DMS 273 (cell line): ENCODE measurements around the gene TRMT61A.

Source experiments
- DNase-seq: peaks from one replicate; lab custom pipeline; 2025; ENCODE audit not compliant: unreplicated experiment; lab: John Stamatoyannopoulos, UW

TRMT61A gene

DNA sequence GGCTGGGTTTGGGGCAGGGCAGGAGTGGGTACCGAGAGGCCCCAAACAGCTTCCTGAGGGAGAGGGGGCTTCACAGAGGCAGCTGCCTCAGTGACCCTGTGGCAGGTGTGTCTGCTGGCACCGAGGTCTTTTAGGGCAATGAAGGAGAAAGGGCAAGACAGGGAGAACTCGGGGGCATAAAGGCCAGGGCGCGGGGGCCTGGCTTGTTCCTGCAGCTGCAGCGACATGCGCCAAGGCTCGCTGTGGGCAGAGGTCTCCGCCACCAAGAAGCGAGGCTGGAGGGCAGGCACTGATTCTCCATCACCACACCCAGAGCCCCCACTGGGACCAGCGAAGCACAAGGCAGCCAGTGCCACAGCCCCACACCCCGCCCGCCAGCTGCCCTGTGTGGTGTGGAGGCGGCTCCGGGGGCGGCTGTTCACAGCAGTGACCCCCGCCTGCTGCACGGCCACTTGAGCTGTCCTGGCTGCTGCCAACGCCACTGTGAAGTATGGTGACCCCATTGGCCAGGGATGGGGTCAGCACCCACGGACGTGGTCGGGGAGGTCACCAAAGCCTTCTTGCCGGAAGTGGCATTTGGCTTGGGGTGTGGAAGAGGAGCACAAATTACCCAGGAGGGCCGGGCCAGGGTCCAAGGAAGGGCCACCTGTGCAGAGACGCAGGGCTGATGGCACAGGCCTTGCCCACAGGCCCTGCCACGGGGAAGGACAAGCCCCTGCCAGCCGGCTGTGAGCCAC is 17.1 kb downstream of the TRMT61A start:
- DNase-seq, result peak; percentile 45

DNA sequence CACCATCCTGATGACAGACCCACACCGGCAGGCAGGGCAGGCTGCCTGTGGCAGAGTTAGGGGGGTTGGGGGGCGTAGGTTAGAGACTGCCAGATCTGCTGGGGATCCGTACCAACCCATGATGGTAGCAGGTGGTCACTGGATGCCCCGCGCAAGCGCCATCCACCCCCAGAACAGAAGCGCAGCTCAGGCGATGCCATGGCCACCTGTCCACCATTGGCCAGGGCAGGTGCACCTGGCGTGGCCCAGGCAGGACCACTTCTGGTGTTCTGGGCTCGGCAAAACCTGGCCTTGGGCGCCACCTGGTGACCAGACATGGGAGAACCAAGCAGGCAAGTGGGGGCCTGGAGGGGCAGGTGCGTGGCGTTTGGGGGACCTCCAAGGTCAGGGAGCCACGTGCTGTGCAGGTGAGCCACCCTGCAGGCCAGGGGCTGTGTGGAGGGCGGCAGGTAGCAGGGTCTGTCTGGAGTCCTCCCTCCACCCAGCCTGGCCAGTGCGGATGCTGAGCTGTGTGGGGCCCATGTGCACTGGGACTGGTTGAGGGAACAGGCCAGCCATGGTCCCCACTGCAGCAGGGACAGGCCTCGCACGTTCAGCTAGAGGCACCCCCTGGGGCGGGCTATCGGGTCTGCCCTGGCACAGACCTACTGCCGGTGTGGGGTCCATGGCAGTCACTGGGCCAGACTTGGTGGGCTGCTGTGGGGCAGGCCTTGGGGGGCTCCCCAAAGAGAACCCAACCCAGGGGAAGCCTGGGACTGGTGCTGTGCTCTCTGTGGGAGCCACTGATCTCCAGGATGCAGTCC is 17.9 kb downstream of the TRMT61A start:
- peak; percentile 85 for DNase-seq

DNA sequence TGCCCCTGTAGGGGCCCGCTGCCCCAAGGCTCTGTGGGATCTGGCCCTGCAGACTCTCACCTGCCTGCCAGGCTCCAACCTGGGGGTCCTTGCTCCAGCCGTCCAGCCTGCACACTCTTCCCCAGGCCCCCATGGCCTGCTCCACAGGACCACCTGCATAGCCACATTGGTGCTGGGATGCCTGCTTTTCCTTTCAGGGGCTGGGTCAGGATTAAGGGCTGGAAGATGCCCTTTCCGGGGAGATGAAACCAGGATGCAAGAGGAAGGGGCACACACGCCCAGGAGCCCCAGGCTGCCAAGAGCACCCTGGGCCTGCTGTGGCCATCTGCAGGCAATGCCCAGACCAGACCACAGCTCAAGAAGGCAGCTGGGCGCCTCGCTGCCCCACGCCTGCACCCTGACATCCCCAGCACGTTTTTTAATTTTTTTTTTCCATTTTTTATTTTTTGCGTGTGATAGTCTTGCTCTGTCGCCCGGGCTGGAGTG is 18.5 kb downstream of the TRMT61A start:
- no peak for DNase-seq

DNA sequence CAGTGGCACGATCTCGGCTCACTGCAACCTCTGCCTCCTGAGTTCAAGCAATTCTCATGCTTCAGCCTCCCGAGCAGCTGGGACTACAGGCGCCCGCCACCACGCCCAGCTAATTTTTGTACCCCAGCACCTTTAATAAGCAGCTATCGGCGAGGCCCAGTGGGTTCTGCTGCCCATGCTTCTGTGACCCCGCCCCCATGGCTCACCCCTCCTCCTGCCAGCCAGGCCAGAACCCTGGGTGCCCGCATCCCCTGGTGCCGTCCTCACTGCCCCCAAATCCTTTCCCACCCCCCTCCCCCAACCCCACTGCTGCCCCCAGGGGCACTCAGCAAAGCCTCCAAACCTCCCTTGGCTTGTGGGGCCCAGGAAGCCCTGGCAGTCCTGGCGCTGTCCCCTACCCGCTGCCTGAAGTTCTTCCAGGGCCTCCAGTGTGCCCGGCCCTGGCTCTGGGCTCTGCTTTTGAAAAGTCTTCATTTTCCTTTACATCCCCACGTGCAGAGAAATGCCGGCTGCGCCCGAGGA is 19.0 kb downstream of the TRMT61A start:
- DNase-seq, result no peak

DNA sequence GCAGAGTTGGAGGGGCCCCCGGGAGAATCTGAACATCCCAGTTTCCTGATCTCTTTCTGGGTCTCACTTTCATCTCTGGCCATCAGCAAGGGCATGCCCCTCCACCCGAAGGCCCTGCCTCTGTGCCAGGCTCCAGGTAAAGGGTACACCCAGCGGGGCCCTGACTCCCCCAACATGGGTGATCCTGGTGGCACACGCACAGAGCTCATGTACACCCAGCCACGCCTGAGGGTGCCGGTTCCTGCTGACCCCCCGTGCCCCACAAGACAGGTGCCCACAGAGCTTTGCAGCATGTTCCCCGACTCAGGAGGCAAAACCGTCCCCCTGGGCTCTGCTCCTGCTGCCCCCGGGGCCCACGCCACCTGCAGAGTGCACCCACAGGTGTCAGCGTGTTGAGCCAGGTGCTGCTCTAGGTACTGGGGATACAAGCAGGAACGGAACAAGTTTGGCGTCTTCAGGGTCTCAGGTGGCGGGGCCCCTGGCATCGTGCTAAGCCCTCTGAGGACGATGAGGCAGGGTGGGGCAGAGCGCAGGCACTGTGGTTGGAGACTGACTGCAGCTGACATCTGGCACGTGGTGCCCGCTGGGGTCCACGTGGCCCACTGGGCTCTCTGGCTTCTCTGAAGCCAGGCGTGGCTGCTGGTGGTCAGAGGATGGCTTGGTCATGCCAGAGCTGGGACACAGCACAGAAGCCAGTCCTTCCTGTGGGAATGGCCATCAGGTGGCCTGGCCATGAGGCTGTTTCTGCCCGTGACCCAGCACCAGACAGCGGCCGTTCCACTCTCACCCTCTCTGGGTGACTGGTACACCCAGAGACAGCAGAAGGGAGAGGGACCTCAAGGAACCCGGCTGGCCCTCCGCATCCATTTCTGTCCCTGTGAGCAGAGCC is 19.7 kb downstream of the TRMT61A start:
- no peak for DNase-seq

DNA sequence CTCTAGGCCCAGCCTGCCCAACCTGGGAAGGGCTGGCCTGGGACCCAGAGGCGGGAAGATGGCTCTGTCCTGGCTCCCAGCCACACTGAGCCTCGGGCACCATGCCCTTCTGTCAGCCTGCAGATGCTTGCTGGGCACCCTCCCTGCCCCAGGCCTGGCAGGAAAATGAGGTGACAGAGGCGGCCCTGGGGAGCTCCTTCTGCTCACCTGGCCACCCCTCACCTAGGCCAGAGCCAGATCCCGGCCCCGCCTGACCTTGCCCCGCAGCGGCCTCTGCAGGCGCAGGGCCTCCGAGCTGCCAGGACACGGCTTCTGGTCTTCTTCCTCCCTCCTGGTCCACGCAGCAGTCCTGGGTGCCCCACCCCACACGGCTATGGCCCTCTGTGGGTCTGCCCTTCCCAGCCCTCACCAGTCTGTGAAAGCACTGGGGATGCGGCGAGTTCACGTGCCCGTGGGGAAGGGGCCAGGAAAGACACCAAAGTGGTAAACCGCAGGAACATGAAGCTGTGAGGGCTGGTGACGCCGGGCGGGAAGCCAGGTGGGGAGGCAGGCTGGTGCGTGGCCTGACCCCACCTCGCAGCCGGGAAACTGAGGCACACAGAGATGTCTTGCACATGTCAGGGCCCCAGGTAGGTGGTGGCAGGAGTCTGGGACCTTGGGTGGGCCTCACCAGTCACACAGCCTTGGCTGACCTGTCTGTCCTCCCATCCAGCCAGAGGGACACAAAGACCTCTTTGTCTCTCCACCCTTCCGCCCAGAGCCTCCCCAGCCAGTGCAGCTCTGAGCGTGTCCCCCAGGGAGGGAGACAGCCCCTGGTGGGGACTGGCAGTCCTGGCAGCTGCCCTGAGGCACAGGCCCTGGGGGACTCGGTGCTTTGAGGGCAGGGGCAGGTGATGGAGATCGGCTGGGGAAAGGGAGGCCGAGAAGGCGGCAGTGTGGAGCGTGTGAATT is 20.6 kb downstream of the TRMT61A start:
- DNase-seq, result peak; percentile 50

DNA sequence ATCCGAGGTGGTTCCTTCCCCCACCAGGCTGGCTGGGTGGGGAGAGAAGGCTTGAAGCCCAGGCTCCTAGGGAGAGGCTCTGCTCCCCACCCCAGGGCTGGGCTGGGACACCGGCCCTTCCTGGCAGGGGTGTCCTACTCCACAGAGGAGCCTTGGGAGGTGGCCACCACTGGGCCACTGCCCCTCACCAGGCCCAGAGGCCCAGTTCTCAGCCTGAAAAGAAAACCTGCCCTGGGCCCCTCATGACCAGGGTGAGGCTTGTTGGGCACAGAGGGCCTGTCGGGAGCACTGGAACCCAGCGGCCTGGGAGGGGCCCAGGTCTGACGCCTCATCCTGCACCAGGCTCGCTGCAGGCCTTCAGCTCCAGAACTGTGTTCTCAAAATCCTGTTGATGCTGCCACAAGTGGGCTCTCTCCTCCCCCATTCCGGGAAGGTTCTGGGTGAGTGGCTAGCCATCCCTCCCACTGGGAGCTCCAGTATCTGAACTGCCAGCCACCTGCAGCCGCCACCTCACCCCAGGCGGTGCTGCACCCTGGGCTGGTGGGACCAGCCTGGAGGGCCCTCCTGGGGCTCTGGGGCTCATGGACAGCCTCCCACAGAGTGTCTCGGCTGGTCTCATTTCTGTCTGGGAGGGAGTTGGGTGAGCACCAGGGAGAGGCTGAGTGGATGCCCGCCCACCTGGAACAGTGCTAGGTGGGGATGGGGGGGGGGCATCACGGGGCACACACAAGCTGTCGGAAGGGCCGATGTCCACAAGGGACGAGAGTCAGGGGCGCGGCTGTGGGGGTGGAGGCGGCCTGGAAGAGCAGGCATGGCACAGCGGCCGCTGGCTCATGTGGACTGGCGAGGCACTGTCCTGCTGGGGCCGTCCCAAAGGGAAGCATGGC is 21.7 kb downstream of the TRMT61A start:
- no peak for DNase-seq

DNA sequence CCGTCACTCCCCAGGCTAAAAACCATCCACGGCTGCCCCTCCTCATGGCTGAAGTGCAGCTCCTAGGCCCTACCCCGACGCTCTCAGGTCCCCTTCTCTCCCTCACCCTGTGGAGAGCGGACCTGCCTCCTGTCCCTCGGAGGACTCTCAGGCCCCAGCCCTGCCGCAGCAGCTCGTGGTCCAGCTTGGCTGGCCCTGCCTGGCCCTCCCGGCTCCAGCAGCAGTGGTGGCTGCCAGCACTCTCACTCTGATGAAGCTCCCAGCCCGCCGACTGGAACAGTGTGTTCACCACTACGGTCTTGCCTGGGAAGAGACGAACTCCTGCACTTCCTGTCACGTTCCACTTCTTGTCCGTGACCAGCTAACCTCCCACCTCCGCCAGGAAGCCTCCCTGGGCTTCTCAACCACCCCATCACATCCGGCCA is 22.4 kb downstream of the TRMT61A start:
- no peak for DNase-seq

DNA sequence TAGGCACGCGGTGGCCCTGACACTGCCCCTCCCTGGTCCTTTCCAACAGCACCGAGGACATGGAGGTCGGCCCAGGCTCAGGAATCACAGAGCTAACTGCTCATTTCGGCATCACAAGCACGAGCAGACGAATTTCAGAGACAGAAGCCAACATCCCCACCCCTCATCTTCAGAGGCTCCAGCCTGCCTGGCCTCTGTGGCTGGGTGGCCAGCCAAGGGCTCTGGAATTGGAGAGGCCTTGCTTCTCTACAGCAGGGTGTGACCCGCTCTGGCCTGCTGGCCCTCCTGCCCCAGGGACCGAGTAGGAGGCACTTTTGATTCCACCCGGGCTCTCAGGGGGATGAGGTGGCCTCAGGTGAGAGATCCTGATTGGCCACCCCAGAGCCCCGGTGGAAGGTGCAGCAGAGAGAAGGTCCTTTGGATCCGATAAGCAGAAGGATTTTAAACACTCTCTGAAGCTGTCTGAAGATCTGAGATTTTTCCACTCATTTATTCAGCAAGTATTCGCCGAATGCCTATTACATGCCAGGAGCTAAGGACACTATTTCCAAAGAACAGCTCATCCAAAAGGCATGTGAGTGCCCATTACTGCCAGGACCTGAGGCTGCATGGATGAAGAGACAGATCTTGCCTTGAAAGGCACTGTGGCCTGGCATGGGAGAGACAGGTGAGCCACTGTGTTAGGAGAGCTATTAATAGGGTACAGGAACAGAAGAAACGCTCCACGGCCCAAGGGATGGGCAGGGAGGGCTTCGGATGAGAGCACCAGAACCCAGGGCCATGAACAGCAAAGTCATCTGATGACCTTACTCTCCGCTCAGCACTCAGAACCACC is 23.2 kb downstream of the TRMT61A start:
- DNase-seq, result no peak

DNA sequence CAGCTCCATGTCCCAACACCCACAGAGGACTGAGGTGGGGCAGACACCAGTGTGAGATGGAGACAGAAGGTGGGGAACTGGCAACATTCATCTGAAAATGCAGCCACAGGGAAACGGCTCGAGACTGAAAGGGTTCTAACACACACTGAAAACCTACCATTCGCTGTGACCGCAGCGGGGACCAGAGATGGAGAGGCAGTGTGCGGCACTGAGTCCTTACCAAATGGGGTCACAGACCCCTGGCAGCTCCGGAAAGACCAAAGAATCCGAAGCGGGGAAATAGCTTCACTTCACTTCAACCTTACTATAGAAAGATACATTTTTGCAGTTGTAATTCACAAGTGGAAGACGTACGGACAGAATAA is 23.8 kb downstream of the TRMT61A start:
- no peak for DNase-seq

DNA sequence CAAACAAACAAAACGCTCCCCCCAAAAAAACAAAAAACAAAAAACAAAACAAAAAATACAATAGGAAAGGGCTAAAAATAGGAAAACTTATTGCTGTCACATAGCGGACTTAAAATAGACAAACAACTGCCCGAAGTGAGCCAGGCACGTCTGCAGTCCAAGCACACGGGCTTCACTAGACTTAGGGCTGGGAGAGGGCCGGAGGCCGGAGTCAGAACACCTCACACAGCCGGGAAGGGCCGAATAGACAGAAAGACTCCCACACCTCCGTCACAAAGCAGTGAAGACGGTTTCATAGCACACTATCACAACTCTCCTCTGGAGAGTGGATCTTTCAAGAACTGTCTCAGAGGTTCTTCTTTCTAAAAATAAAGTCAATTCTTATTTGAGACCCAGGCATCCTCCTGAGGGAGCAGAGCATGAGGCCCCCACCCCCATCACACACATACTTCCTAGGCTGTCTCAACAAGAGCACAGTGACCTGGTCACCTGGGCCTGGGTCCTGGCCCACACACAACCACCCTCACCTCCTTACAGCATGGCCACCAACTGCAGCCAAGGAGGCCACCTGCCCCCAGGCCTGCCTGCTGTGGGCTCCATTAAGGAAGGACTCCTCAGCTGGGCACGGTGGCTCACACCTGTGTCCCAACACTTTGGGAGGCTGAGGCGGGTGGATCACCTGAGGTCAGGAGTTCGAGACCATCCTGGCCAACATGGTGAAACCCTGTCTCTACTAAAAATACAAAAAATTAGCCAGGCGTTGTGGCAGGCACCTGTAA is 26.8 kb downstream of the TRMT61A start:
- no peak for DNase-seq

DNA sequence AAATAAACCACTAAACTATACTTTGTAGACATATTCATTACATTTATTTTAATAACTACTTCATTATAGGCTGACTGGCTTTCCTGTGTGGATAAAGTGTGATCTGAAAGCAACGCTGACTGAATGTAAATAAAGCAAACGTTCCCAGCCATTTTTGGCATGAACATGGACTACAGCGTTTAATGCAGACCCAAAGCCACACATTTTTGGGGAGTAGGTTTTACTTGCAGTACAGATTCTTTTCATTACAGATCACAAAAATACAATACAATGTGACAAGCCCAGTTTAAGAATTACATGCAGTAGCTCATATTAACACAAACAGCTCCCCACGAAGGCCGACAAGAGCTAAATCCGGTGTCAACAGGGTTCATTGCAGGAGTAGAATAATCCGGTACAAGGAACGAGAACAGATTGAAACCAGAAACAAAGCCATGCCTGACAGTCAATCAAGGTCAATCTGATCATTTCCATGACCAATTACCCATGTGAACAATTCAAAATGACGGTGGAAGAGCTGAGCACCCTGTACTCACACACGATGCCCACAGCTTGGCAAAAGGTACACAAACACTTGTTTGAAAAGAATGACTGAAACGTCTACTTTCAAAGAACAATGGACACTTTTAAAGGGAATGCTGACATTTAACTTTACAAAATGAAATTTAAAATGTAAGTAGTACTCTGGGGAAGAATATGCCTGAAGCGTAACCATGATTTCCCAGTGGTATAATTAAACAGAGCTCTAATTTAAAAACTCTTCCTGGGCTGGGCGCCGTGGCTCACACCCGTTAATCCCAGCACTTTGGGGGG is 28.2 kb downstream of the TRMT61A start:
- no peak for DNase-seq

DNA sequence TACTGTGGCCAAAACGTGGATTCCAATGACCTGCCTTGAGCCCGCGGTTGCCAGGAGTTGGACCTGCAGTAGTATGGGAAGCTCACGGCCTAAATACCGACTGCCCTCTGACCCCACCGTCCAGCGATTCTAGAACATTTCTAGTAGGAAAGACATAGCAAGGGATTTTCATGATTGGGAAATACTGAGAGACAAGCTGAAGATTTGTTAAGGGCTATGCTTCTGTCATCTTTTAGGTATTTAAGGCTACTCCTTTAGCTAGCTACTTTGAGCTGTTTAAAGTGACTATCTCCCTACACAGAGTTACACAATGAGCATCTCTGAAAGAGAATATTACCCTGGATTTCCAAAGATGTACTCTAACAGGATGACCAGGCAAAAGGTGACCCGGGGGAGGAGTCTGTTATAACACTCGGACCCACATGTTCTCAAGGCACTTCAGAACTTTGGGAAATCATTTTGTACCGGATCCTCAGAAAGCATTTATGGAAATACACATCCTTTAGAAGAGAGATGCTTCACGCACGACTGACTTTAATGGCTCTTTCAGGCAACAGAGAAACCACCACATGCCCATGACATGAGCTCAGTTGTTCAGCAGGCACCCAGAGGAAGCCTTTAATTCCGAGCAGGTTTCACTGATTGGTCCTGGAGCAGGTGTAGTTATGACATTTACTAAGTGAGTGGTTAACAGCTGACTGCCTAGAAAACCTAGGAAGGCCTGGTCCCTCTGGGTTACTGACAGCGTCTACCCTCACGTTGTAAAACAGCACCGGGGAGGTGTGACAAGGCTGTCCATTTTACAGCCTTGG is 29.3 kb downstream of the TRMT61A start:
- DNase-seq, result no peak

DNA sequence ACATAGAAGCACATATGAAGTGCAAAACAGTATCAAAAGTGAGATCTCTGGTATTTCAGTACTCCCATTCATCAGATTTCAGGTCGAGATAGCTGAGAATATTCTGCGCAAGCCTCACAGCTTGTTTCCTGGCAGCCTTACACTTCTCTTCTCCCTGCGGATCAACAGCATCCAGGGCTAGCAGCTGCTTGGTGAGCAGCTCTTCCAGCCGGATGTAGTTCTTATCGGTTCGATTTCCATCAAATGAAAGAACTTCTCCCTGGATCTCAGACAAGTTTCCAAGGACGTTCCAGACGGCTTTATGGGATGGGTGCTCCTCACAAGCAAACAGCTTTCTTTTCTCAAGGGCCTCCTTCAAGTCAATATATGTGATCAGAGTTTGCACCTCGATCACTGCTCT is 30.8 kb downstream of the TRMT61A start:
- no peak for DNase-seq

DNA sequence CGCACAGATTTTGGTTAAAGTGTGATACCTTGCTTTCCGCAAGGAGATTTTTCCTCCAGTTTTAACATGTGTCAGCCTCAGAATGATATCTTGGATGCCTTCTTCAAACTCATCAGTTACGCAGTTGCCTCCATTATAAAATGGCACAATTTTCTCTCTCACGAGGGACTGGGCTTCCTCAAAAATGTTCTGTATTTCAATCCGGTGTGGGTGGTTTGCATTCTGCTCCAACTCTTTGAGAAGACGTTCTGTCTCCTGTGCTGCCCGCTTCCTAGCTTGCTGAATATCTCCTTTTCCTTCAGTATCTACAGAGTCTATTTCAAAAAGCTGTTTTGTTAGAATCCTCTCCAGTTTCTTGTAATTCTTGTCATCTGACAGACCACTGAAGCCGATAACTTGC is 31.7 kb downstream of the TRMT61A start:
- DNase-seq, result no peak
